LNCaP clone FGC (cell line): ENCODE measurements around the gene HIVEP3.

Experiments
- DNase-seq: peaks from one replicate; pipeline ENCODE4 v3.0.0-alpha.2; 2011; ENCODE audit warnings: low read depth
- H3K4me3 ChIP-seq: 2 replicates; pipeline ENCODE4 v1.5.1; 2011; ENCODE audit warnings: mild to moderate bottlenecking, low read depth, low read length, control low read depth
- CTCF ChIP-seq: IDR thresholded peaks from 2 replicates; pipeline ENCODE4 v1.5.1; 2012; ENCODE audit warnings: mild to moderate bottlenecking; ENCODE audit not compliant: control insufficient read depth, insufficient read depth; ENCODE audit errors: extremely low read depth

Gene HIVEP3

GRCh38 chr1:41917076-41917475 is 1.6 kb downstream of the HIVEP3 start:
- DNase-seq = no peak
- no peak overlapping the region for H3K4me3 ChIP-seq
- no peak for TF ChIP-seq CTCF

GRCh38 chr1:41915786-41916571 is 2.7 kb downstream of the HIVEP3 start:
- no peak overlapping the region for H3K4me3 ChIP-seq
- no peak for TF ChIP-seq CTCF
- no peak for DNase-seq

- no peak for TF ChIP-seq CTCF
- no peak overlapping the region for H3K4me3 ChIP-seq
- no peak for DNase-seq
Observed at GRCh38 chr1:41914516-41914915, 4.2 kb downstream of the HIVEP3 start.

DNA sequence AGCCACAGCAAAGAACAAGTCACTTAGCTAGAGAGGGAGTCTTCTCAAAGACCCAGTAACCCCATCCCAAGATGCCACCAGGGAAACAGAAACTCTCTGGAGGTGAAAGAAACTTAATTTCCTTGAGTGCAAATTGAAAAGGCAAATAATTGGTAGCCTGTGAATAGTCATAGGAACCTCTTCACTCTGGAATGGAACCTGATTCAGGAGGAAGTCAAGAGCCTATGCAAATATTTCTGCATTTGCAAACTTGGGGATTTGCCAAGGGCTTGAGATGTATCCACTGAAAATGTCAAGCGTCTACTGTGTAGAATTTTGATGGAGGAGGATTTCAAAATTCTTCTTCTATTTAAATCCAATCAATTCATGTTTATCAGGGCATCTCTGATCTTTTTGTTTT is 5.7 kb downstream of the HIVEP3 start:
- TF ChIP-seq CTCF = no peak
- H3K4me3 ChIP-seq = no peak overlapping the region

GRCh38 chr1:41908288-41908895 is 10.3 kb downstream of the HIVEP3 start:
- no peak overlapping the region for H3K4me3 ChIP-seq
- DNase-seq = no peak
- no peak for TF ChIP-seq CTCF

More for the DNA sequence above, 5.7 kb downstream of the HIVEP3 start:
- no peak for DNase-seq

GRCh38 chr1:41907446-41907845 is 11.3 kb downstream of the HIVEP3 start:
- no peak for DNase-seq
- TF ChIP-seq CTCF = no peak
- H3K4me3 ChIP-seq = no peak overlapping the region
